K562 (cell line): ENCODE data around the gene FRMD4A. TPM values are rescaled to one million over a fixed set of nuclear protein-coding genes. Genes with fewer than 3 reads are reported as not detected.

Experiments
- ATAC-seq: fragments of 200-7000 bp; cut with Tn5 transposase; 3 replicates; pipeline ENCODE4 v1.9.1; 2020; ENCODE audit warnings: moderate library complexity
- BruUV-seq: library from RNA; stranded (reverse); fragments of 400-500 nt; replicated peaks from 2 replicates; lab custom pipeline; 2021; lab: Mats Ljungman, UMichigan
- CTCF ChIA-PET: fragments of 300-600 bp; formaldehyde crosslinking; extraction: SDS; loops from one replicate; lab custom pipeline; 2021; ENCODE audit warnings: low intra/inter-chr PET ratio; lab: Yijun Ruan, JAX
- POLR2A ChIA-PET: fragments of 300-600, 350-650 bp; sonication (Branson Sonifier 250); formaldehyde crosslinking; extraction: SDS; loops from one replicate; lab custom pipeline; 2021; ENCODE audit warnings: antibody characterized with exemption, inconsistent platforms; lab: Yijun Ruan, JAX
- DNase-seq, 4 experiments: peaks; one replicate each; pipeline versions ENCODE4 v3.0.0 to v3.0.0-alpha.2; 2011 to 2018; ENCODE audit warnings: low spot score in 3 of 4, mixed read lengths in 3 of 4; ENCODE audit errors: extremely low read depth in 1 of 4
- FAIRE-seq: peaks from 2 replicates; lab custom pipeline; 2011; peaks lifted over from hg19 to GRCh38; lab: Jason Lieb, UNC
- H2AFZ ChIP-seq: 2 replicates; pipeline ENCODE4 v1.6.0; 2011; ENCODE audit warnings: low read depth, low read length, control low read depth, inconsistent platforms
- H3K27ac ChIP-seq: fragments of 200-600 bp; 3 replicates; pipeline ENCODE4 v1.8.0; 2011; ENCODE audit warnings: low read depth, mild to moderate bottlenecking, control low read depth, inconsistent platforms, low read length, moderate library complexity, mixed read lengths; ENCODE audit errors: extremely low read depth
- H3K27me3 ChIP-seq, 2 experiments: fragments of 300-600 bp in 1 of 2; 2 replicates in 1 of 2; 3 replicates in 1 of 2; pipeline versions ENCODE4 v1.6.0 to v1.8.0; 2011; ENCODE audit warnings: inconsistent platforms in 2 of 2, low read length in 2 of 2, mild to moderate bottlenecking in 1 of 2, mixed read lengths in 1 of 2, moderate library complexity in 1 of 2; ENCODE audit not compliant: control insufficient read depth in 2 of 2, insufficient read depth in 2 of 2
- H3K36me3 ChIP-seq: fragments of 300-600 bp; 3 replicates; pipeline ENCODE4 v1.8.0; 2011; ENCODE audit warnings: mild to moderate bottlenecking, low read length, inconsistent platforms; ENCODE audit not compliant: control insufficient read depth, insufficient read depth
- H3K4me1 ChIP-seq, 2 experiments: fragments of 200-600 bp in 1 of 2; replicated peaks in 1 of 2; 2 replicates in 1 of 2; 3 replicates in 1 of 2; pipeline versions ENCODE4 v1.5.1 to v1.8.0; 2011; ENCODE audit warnings: inconsistent platforms in 2 of 2, low read length in 2 of 2, mild to moderate bottlenecking in 1 of 2, mixed read lengths in 1 of 2, moderate library complexity in 1 of 2; ENCODE audit not compliant: control insufficient read depth in 2 of 2, insufficient read depth in 2 of 2
- H3K4me2 ChIP-seq: 2 replicates; pipeline ENCODE4 v1.6.1; 2011; ENCODE audit warnings: low read length, control low read depth, inconsistent platforms, mixed read lengths; ENCODE audit not compliant: insufficient read depth
- H3K4me3 ChIP-seq: fragments of 200-600 bp; sonication (generic), shearing (Covaris generic); 2 replicates; pipeline ENCODE4 v1.5.1; 2016; ENCODE audit warnings: control low read depth, inconsistent platforms
- H3K79me2 ChIP-seq: fragments of 200-600 bp; 3 replicates; pipeline ENCODE4 v1.8.0; 2011; ENCODE audit warnings: low read length, inconsistent platforms; ENCODE audit not compliant: control insufficient read depth, insufficient read depth
- H3K9ac ChIP-seq, 2 experiments: 2 replicates each; pipeline versions ENCODE4 v1.6.0 to v1.6.1; 2011; ENCODE audit warnings: low read depth in 2 of 2, low read length in 2 of 2, control low read depth in 1 of 2, inconsistent platforms in 1 of 2, mild to moderate bottlenecking in 1 of 2, mixed read lengths in 1 of 2; ENCODE audit not compliant: insufficient read depth in 1 of 2
- H3K9me1 ChIP-seq: one replicate; pipeline ENCODE4 v1.6.0; 2011; ENCODE audit warnings: inconsistent platforms, mild to moderate bottlenecking, low read length, moderate library complexity; ENCODE audit not compliant: control insufficient read depth, insufficient read depth
- H3K9me3 ChIP-seq: replicated peaks from 2 replicates; pipeline ENCODE4 v1.5.1; 2011; ENCODE audit warnings: low read depth, low read length, inconsistent platforms; ENCODE audit not compliant: control insufficient read depth, insufficient read depth
- H4K20me1 ChIP-seq: replicated peaks from 2 replicates; pipeline ENCODE4 v1.6.1; 2011; ENCODE audit warnings: low read length, inconsistent platforms, mixed read lengths; ENCODE audit not compliant: control insufficient read depth, insufficient read depth
- BCL6 ChIP-seq: fragments of 250-450 bp; sonication (Bioruptor Pico); IDR thresholded peaks from 2 replicates; pipeline ENCODE4 v1.4.0; 2020
- C11orf30 ChIP-seq: fragments of 450-650 bp; IDR thresholded peaks from 2 replicates; pipeline ENCODE4 v1.6.1; 2016; ENCODE audit warnings: low read depth, mild to moderate bottlenecking
- MEIS2 ChIP-seq: fragments of 450-650 bp; IDR thresholded peaks from 2 replicates; pipeline ENCODE4 v1.6.1; 2014; ENCODE audit warnings: mild to moderate bottlenecking; ENCODE audit not compliant: partially characterized antibody
- PURB ChIP-seq: sonication (generic); formaldehyde crosslinking; IDR thresholded peaks from 2 replicates; pipeline ENCODE4 v1.9.0; 2021; ENCODE audit warnings: low read depth, mild to moderate bottlenecking, missing genetic modification reagents
- RBM17 ChIP-seq: fragments of 200-400 bp; formaldehyde crosslinking; IDR thresholded peaks from 2 replicates; pipeline ENCODE4 v1.6.1; 2017; ENCODE audit warnings: low read depth, mild to moderate bottlenecking, low read length, borderline replicate concordance
- SMAD4 ChIP-seq: fragments of 250-450 bp; sonication (Bioruptor Pico); conservative IDR thresholded peaks from 2 replicates; pipeline ENCODE4 v1.8.0; 2021; ENCODE audit warnings: inconsistent platforms, mild to moderate bottlenecking, moderate library complexity
- ZFP30 ChIP-seq: fragments of 250-450 bp; sonication (Bioruptor Pico); IDR thresholded peaks from 2 replicates; pipeline ENCODE4 v1.8.0; 2022; ENCODE audit warnings: moderate library complexity, mild to moderate bottlenecking, inconsistent platforms, borderline replicate concordance
- ZNF280A ChIP-seq: fragments of 450-650 bp; IDR thresholded peaks from 2 replicates; pipeline ENCODE4 v1.6.1; 2018; ENCODE audit warnings: mild to moderate bottlenecking, low read depth; ENCODE audit not compliant: partially characterized antibody
- ZNF316 ChIP-seq: fragments of 450-650 bp; IDR thresholded peaks from 2 replicates; pipeline ENCODE4 v1.6.1; 2016
- ZNF644 ChIP-seq: fragments of 200-800 bp; sonication (Bioruptor generic); IDR thresholded peaks from 2 replicates; pipeline ENCODE4 v1.6.1; 2016; ENCODE audit warnings: low read depth, missing genetic modification characterization, missing compliant biosample characterization
- ZNF696 ChIP-seq: fragments of 250-450 bp; sonication (Bioruptor Pico); conservative IDR thresholded peaks from 2 replicates; pipeline ENCODE4 v1.4.0; 2020; ENCODE audit warnings: mild to moderate bottlenecking, moderate library complexity
- WGBS: fragments of 100-300 bp; shearing (Covaris generic); methylation state at CpG from one replicate; pipeline ENCODE4 v1.1.6; 2016; ENCODE audit warnings: low coverage, mixed read lengths; ENCODE audit not compliant: insufficient coverage; ENCODE audit errors: missing lambda C conversion rate; 5-methylcytosine and 5-hydroxymethylcytosine counted together
- in situ Hi-C: fragments of 300-500 bp; cut with MboI; formaldehyde crosslinking; loops from 4 replicates; pipeline ENCODE4 v1.15.0; 2018; ENCODE audit warnings: inconsistent platforms, mixed read lengths
- intact Hi-C: fragments of 100-400 bp; cut with micrococcal nuclease; formaldehyde crosslinking; loops from 2 replicates; pipeline ENCODE4 v1.14.2; 2022
- polyA plus RNA-seq, 8 experiments: library from polyadenylated mRNA; depleted of rRNA in 4 of 8; stranded (reverse) in 5 of 8; unstranded in 3 of 8; fragments of >200 nt; fragmentation: Nextera tagmentation in 2 of 8; fragmentation: Illumina TruSeq in 1 of 8; extraction: Ambion mirVana in 2 of 8; extraction: Trizol in 1 of 8; gene quantifications; 2 replicates each; pipeline versions ENCODE4 v1.2.1 to v1.2.3, GENCODE V29; 2011 to 2014; ENCODE audit warnings: inconsistent platforms in 1 of 8, missing spikeins in 1 of 8
- total RNA-seq, 7 experiments: library from RNA; depleted of rRNA in 6 of 7; stranded (reverse); fragments of >200 nt in 6 of 7; fragmentation: Illumina TruSeq in 2 of 7; extraction: Trizol in 2 of 7; gene quantifications; 2 replicates each; pipeline versions ENCODE4 v1.2.1 to v1.2.3, GENCODE V29; 2011 to 2021; ENCODE audit warnings: low replicate concordance in 1 of 7
- TF ChIP-seq, protein P1 (sequence below): fragments of 450-650 bp; IDR thresholded peaks from 2 replicates; pipeline ENCODE4 v1.7.0; 2016; ENCODE audit warnings: borderline replicate concordance

FRMD4A gene
- total and polyA plus RNA-seq, 9 of the 15 experiments (the other 6 are each of a cell fraction or from before 2014, with no cell fraction given): 0.80 to 5.2 (median 3.0) TPM

DNA sequence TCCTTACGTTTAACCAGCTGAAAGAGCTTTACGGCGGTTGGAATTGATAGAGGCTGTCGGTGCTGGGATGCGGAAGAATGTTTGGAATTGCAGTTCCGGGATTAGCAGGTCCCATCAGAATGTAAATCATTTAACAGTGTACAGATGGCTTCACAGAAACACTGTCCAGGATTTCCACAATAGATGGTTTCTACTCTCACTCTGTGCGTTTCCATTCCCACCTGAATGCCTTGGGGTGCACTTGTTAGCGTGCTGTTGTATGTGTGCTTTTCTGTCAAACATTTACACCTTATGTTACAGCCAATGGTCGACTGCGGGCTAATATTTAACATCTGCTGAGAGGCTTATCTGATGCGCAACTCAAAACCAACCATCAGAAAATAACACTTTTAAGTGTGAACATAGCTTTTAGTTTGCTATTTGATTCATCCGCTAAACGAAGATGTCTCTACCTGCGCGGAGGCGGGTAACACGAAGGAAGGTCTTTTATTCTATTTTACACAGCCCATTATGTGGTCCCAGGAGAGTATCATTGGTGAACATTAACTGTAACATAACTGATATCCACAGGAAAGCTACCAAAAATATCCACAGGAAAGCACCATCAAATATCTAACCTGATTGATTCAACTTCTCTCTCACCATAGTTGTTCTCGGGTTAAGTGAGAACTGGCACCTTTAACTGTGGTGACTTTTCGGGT, 564.9 kb downstream of the FRMD4A start (continued):
- no peak for TF ChIP-seq ZNF644 (tag)
- no peak for TF ChIP-seq BCL6
- TF ChIP-seq ZNF696 (CRISPR knock-in tag): no peak

DNA sequence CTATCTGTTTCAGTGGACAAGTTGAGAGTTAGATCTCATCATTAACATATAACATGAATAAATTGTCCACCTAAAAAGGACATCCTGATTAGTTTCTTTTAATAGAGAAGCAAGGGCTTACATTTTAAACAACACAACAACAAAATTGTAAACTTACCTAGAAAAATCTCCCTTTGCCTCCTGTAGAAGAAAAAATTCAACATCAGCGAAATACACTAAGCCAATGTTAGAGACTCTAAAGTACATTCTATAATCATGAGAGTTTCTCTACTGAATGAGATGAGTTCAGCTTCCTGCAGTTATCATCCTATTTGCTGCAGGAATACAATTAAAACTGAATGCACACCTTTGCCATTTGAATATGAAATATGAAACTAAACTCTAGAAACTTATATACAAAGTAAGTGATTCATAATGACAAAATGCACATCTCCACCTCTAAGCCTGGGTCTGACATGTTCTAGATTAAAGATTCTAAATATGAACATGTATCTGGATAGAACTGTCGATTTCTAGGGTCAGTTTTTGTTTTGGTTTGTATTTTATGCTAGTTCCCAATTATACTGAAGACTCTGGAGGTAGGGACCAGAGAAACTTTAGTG, 569.1 kb downstream of the FRMD4A start:
- no peak overlapping the region for H2AFZ ChIP-seq
- no peaks in the 10 kb centered on the region for H3K79me2 ChIP-seq
- ATAC-seq (no peak), FAIRE-seq (no peak)
- H3K9me1 ChIP-seq: no peaks in the 10 kb centered on the region
- intact Hi-C loops: no loop called here
- CTCF ChIA-PET: no interaction called here
- POLR2A ChIA-PET: interaction anchor here (0.6 to 1.3 kb wide), 4 partner anchors 11 to 512 kb away, joined by 3 to 4 read pairs (median 3); no protein-coding TSS in a partner anchor
- no TSS peak for BruUV-seq
- TF ChIP-seq MEIS2 (no peak), SMAD4 (CRISPR knock-in tag) (no peak), PURB (CRISPR knock-in tag) (no peak), C11orf30 (peak; percentile 6; the same call in 1 of the 2 replicates), RBM17 (no peak), ZNF316 (peak; percentile 38; the same call in 1 of the 2 replicates), ZNF280A (no peak), ZFP30 (CRISPR knock-in tag) (no peak)
- TF ChIP-seq, protein P1, sequence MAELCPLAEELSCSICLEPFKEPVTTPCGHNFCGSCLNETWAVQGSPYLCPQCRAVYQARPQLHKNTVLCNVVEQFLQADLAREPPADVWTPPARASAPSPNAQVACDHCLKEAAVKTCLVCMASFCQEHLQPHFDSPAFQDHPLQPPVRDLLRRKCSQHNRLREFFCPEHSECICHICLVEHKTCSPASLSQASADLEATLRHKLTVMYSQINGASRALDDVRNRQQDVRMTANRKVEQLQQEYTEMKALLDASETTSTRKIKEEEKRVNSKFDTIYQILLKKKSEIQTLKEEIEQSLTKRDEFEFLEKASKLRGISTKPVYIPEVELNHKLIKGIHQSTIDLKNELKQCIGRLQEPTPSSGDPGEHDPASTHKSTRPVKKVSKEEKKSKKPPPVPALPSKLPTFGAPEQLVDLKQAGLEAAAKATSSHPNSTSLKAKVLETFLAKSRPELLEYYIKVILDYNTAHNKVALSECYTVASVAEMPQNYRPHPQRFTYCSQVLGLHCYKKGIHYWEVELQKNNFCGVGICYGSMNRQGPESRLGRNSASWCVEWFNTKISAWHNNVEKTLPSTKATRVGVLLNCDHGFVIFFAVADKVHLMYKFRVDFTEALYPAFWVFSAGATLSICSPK: no peak
- TF ChIP-seq, all 486 proteins: peak for 2
- H3K9me3 ChIP-seq: no peaks in the 10 kb centered on the region
- no peaks in the 10 kb centered on the region for H4K20me1 ChIP-seq
- no peaks in the 10 kb centered on the region for H3K4me1 ChIP-seq
- no peak overlapping the region for H3K9ac ChIP-seq
- H3K4me2 ChIP-seq: no peak overlapping the region
- no peak overlapping the region for H3K27ac ChIP-seq
- 0% methylated on average over 2 of the region's 2 CpGs for WGBS
- H3K36me3 ChIP-seq: no peaks in the 10 kb centered on the region
- no peak for DNase-seq
- H3K4me3 ChIP-seq: no peak overlapping the region
- peaks cover 13 to 32% of the 10 kb centered on the region in 2 experiments for H3K27me3 ChIP-seq
- in situ Hi-C loops: no loop called here
